ENCODE measurements around the gene PRX. TPM values are rescaled to one million over a fixed set of nuclear protein-coding genes. Genes with fewer than 3 reads are reported as not detected.
A peak's percentile ranks its signal among the peaks of the same experiment; 100 is the strongest.

PRX gene
- total and polyA plus RNA-seq, 2 of the 13 experiments (the other 11 are each of a cell fraction or from before 2014, with no cell fraction given), result 0.66 TPM

DNA sequence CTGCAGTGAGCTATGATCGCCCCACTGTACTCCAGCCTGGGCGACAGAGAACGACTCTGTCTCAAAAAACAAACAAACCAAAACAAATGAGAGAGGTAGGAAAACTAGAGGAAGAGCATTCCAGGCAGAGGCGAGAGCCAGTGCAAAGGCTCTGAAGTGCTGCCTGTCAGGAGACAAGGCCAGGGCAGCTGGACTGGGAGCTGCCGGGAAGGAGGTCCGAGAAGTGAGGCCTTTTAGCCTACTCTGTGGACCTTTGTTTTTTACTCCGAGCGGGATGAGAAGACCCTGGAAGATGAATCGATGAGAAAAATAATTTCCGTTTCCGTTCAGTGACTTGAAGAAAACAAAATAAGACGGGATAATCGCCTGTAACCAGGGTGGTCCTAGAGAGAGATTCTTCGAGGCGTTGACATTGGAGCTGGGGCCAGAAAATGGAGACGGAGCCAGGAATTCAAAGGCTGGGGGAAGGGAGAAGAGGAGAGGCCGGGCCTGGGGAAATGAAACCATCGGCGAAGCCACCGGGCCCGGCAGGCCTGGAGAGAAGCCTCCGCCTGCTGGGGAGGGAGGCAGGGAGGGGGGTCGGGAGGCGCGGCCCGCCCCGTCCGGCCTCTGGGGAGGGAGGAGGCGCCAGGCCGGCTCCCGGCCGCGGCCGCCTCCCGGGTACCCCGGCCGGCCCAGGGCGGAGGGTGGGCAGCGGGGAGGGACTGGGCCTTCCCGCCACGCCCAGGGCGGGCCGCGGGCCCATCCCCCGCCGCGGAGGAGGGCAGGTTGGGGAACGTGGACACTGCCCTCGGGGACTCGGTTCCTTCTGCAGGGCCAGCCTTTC is 20.4 kb upstream of the PRX start (continued):
- TF ChIP-seq, protein P1, sequence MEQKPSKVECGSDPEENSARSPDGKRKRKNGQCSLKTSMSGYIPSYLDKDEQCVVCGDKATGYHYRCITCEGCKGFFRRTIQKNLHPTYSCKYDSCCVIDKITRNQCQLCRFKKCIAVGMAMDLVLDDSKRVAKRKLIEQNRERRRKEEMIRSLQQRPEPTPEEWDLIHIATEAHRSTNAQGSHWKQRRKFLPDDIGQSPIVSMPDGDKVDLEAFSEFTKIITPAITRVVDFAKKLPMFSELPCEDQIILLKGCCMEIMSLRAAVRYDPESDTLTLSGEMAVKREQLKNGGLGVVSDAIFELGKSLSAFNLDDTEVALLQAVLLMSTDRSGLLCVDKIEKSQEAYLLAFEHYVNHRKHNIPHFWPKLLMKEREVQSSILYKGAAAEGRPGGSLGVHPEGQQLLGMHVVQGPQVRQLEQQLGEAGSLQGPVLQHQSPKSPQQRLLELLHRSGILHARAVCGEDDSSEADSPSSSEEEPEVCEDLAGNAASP (CRISPR knock-in tag; IDR thresholded peaks at IDR 0.05; ENCODE audit: borderline replicate concordance), result 0 out of 2 replicates have a peak, but pooled peaks have one; percentile 17
- TF ChIP-seq DMAP1 (CRISPR knock-in tag; IDR thresholded peaks at IDR 0.05) (peak; percentile 39; the same call in 1 of the 2 replicates), ZNF333 (CRISPR knock-in tag; IDR thresholded peaks at IDR 0.05; ENCODE audit: borderline replicate concordance) (peak; percentile 36; the same call in 1 of the 2 replicates), HMG20B (CRISPR knock-in tag; conservative IDR thresholded peaks at IDR 0.05) (0 out of 2 replicates have a peak, but pooled peaks have one; percentile 41), BORCS8-MEF2B (CRISPR knock-in tag; IDR thresholded peaks at IDR 0.05) (peak; percentile 32), ZNF562 (CRISPR knock-in tag; IDR thresholded peaks at IDR 0.05; ENCODE audit: borderline replicate concordance) (no peak), ZNF557 (CRISPR knock-in tag; IDR thresholded peaks at IDR 0.05) (0 out of 2 replicates have a peak, but pooled peaks have one; percentile 11), CHD4 (IDR thresholded peaks at IDR 0.05; ENCODE audit: borderline replicate concordance, low read length) (no peak), ZNF556 (CRISPR knock-in tag; IDR thresholded peaks at IDR 0.05; ENCODE audit: borderline replicate concordance) (peak; percentile 11; the same call in 1 of the 2 replicates), ZFY (CRISPR knock-in tag; IDR thresholded peaks at IDR 0.05) (peak; percentile 59), HOXA3 (CRISPR knock-in tag; IDR thresholded peaks at IDR 0.05) (no peak; the same call in none of the 2 replicates), ZNF331 (CRISPR knock-in tag; IDR thresholded peaks at IDR 0.05) (peak; percentile 37; the same call in 1 of the 2 replicates), TEAD3 (CRISPR knock-in tag; optimal IDR thresholded peaks at IDR 0.05; ENCODE audit: borderline replicate concordance) (peak; percentile 85), ZNF20 (CRISPR knock-in tag; IDR thresholded peaks at IDR 0.05) (peak; percentile 45; the same call in 1 of the 2 replicates), REXO4 (CRISPR knock-in tag; IDR thresholded peaks at IDR 0.05; ENCODE audit: borderline replicate concordance) (no peak), NCOA2 (CRISPR knock-in tag; IDR thresholded peaks at IDR 0.05) (peak; percentile 19; the same call in 1 of the 2 replicates), ZNF792 (CRISPR knock-in tag; IDR thresholded peaks at IDR 0.05) (peak; percentile 63; the same call in 1 of the 2 replicates), SALL2 (CRISPR knock-in tag; IDR thresholded peaks at IDR 0.05) (no peak), KDM6A (CRISPR knock-in tag; IDR thresholded peaks at IDR 0.05; ENCODE audit: low read depth) (no peak), HDAC6 (IDR thresholded peaks at IDR 0.05; ENCODE audit: low read depth, low read length) (no peak), ZBTB3 (CRISPR knock-in tag; IDR thresholded peaks at IDR 0.05; ENCODE audit: borderline replicate concordance, low read depth) (0 out of 2 replicates have a peak, but pooled peaks have one; percentile 26)
- TF ChIP-seq, protein P2, sequence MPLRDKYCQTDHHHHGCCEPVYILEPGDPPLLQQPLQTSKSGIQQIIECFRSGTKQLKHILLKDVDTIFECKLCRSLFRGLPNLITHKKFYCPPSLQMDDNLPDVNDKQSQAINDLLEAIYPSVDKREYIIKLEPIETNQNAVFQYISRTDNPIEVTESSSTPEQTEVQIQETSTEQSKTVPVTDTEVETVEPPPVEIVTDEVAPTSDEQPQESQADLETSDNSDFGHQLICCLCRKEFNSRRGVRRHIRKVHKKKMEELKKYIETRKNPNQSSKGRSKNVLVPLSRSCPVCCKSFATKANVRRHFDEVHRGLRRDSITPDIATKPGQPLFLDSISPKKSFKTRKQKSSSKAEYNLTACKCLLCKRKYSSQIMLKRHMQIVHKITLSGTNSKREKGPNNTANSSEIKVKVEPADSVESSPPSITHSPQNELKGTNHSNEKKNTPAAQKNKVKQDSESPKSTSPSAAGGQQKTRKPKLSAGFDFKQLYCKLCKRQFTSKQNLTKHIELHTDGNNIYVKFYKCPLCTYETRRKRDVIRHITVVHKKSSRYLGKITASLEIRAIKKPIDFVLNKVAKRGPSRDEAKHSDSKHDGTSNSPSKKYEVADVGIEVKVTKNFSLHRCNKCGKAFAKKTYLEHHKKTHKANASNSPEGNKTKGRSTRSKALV (CRISPR knock-in tag; IDR thresholded peaks at IDR 0.05), result no peak
- TF ChIP-seq, protein P3, sequence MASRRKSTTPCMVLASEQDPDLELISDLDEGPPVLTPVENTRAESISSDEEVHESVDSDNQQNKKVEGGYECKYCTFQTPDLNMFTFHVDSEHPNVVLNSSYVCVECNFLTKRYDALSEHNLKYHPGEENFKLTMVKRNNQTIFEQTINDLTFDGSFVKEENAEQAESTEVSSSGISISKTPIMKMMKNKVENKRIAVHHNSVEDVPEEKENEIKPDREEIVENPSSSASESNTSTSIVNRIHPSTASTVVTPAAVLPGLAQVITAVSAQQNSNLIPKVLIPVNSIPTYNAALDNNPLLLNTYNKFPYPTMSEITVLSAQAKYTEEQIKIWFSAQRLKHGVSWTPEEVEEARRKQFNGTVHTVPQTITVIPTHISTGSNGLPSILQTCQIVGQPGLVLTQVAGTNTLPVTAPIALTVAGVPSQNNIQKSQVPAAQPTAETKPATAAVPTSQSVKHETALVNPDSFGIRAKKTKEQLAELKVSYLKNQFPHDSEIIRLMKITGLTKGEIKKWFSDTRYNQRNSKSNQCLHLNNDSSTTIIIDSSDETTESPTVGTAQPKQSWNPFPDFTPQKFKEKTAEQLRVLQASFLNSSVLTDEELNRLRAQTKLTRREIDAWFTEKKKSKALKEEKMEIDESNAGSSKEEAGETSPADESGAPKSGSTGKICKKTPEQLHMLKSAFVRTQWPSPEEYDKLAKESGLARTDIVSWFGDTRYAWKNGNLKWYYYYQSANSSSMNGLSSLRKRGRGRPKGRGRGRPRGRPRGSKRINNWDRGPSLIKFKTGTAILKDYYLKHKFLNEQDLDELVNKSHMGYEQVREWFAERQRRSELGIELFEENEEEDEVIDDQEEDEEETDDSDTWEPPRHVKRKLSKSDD (CRISPR knock-in tag; IDR thresholded peaks at IDR 0.05; ENCODE audit: low read depth), result no peak
- TF ChIP-seq, protein P4, sequence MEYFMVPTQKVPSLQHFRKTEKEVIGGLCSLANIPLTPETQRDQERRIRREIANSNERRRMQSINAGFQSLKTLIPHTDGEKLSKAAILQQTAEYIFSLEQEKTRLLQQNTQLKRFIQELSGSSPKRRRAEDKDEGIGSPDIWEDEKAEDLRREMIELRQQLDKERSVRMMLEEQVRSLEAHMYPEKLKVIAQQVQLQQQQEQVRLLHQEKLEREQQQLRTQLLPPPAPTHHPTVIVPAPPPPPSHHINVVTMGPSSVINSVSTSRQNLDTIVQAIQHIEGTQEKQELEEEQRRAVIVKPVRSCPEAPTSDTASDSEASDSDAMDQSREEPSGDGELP (IDR thresholded peaks at IDR 0.05; ENCODE audit: borderline replicate concordance, low read depth), result 0 out of 2 replicates have a peak, but pooled peaks have one; percentile 7

Measured in HepG2 (cell line).